Hepatocyte (in vitro differentiated cells): Measurements from ENCODE around the gene GPHN.

Experiments used
- EZH2 ChIP-seq: fragments of 200-600 bp; sonication (generic); IDR thresholded peaks from 2 replicates; pipeline ENCODE4 v1.6.1; 2016; ENCODE audit warnings: antibody characterized with exemption, mild to moderate bottlenecking, borderline replicate concordance
- EZH2phosphoT487 ChIP-seq: fragments of 200-600 bp; sonication (generic); IDR thresholded peaks from one replicate; pipeline ENCODE4 v1.6.1; 2018; ENCODE audit warnings: antibody characterized with exemption, mild to moderate bottlenecking, low read depth, moderate library complexity; ENCODE audit not compliant: unreplicated experiment, severe bottlenecking
- TF ChIP-seq, protein P1 (sequence below): fragments of 200-600 bp; sonication (generic); IDR thresholded peaks from 2 replicates; pipeline ENCODE4 v1.5.1; 2016; ENCODE audit warnings: antibody characterized with exemption, mild to moderate bottlenecking; ENCODE audit not compliant: poor library complexity

DNA sequence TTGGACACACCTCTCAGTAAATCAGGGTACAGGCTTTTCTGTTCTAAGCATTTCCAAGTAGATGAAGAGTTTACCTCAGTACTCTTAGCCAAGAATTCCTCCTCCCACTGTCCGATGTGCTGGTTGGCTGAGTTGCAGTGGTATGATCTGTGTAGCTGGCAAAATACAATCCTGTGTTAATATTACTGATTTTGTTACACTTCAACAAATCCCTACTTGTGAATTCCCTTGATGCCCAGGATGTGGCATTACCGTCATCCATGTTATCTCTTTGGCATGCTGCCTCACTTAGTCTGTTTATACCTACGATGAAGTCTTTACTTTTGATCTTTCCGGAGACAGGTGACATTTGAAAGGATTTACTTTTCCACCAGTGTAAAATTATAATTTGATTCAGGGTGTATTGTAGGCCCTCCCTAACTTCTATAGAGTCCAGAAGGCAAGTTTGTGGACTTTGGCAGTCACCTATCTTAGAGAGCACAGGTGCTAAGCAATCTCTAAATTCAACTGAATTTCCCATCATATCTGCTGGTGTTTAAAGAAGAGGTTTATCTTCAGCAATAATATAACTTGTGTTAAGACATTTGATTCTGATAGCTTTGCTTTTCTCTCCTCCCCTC is 11.6 kb upstream of the GPHN start:
- TF ChIP-seq, protein P1, sequence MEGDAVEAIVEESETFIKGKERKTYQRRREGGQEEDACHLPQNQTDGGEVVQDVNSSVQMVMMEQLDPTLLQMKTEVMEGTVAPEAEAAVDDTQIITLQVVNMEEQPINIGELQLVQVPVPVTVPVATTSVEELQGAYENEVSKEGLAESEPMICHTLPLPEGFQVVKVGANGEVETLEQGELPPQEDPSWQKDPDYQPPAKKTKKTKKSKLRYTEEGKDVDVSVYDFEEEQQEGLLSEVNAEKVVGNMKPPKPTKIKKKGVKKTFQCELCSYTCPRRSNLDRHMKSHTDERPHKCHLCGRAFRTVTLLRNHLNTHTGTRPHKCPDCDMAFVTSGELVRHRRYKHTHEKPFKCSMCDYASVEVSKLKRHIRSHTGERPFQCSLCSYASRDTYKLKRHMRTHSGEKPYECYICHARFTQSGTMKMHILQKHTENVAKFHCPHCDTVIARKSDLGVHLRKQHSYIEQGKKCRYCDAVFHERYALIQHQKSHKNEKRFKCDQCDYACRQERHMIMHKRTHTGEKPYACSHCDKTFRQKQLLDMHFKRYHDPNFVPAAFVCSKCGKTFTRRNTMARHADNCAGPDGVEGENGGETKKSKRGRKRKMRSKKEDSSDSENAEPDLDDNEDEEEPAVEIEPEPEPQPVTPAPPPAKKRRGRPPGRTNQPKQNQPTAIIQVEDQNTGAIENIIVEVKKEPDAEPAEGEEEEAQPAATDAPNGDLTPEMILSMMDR: no peak
- TF ChIP-seq EZH2phosphoT487 (no peak), EZH2 (no peak)
